HG02610 (cell line): Measurements from ENCODE around the gene SHB.

ENCODE experiments used
- ATAC-seq: cut with Tn5 transposase; IDR thresholded peaks from one replicate; pipeline ENCODE4 v1.9.1; 2021; ENCODE audit warnings: mild to moderate bottlenecking, moderate library complexity; ENCODE audit not compliant: unreplicated experiment

The SHB gene

GRCh38 chr9:37956904-37957663 is 111.9 kb downstream of the SHB start:
- ATAC-seq: no peak

- no peak for ATAC-seq
Measured at GRCh38 chr9:37956423-37956820, 112.6 kb downstream of the SHB start.

GRCh38 chr9:37955781-37956422 is 113.1 kb downstream of the SHB start:
- ATAC-seq: no peak

- ATAC-seq: peak; percentile 55
Measured at GRCh38 chr9:37954581-37954981, 114.4 kb downstream of the SHB start.

GRCh38 chr9:37953775-37954437 is 115.1 kb downstream of the SHB start:
- peak; percentile 76 for ATAC-seq

- no peak for ATAC-seq
Measured at GRCh38 chr9:37953206-37953774, 115.7 kb downstream of the SHB start.

GRCh38 chr9:37952731-37953130 is 116.3 kb downstream of the SHB start:
- no peak for ATAC-seq

GRCh38 chr9:37951671-37952449 is 117.2 kb downstream of the SHB start:
- ATAC-seq: no peak

GRCh38 chr9:37950561-37950960 is 118.5 kb downstream of the SHB start:
- ATAC-seq: no peak

- ATAC-seq: no peak
Measured at GRCh38 chr9:37949576-37949975, 119.5 kb downstream of the SHB start.

GRCh38 chr9:37948417-37948980 is 120.5 kb downstream of the SHB start:
- ATAC-seq: no peak

GRCh38 chr9:37947977-37948376 is 121.0 kb downstream of the SHB start:
- ATAC-seq: no peak

GRCh38 chr9:37947471-37947870 is 121.6 kb downstream of the SHB start:
- ATAC-seq: no peak

GRCh38 chr9:37946971-37947370 is 122.1 kb downstream of the SHB start:
- ATAC-seq: no peak

GRCh38 chr9:37946041-37946440 is 123.0 kb downstream of the SHB start:
- ATAC-seq: no peak

GRCh38 chr9:37944671-37945481 is 124.2 kb downstream of the SHB start:
- no peak for ATAC-seq

GRCh38 chr9:37944266-37944650 is 124.8 kb downstream of the SHB start:
- ATAC-seq: no peak

GRCh38 chr9:37943345-37944265 is 125.4 kb downstream of the SHB start:
- ATAC-seq: no peak
